VCaP (cell line): ENCODE data around the gene SNHG17.
"Not testable (repeated sequence)": the region's sequence is repeated elsewhere in the genome, so short reads cannot be mapped to it uniquely, and the experiment has no call there.

ENCODE experiments used
- H3K27ac ChIP-seq: fragments of 450-650 bp; 2 replicates; pipeline ENCODE4 v1.5.1; 2017
- CTCF ChIP-seq: fragments of 450-650 bp; conservative IDR thresholded peaks from 2 replicates; pipeline ENCODE4 v1.5.1; 2017; ENCODE audit warnings: mild to moderate bottlenecking, moderate library complexity

The SNHG17 gene

GRCh38 chr20:38445381-38445796, 10.3 kb upstream of the SNHG17 start:
- no peak overlapping the region for H3K27ac ChIP-seq
- TF ChIP-seq CTCF, result no peak

- TF ChIP-seq CTCF, result no peak
- no peak overlapping the region for H3K27ac ChIP-seq
Measured at GRCh38 chr20:38441916-38442315, 6.8 kb upstream of the SNHG17 start.

GRCh38 chr20:38441110-38441509, 6.0 kb upstream of the SNHG17 start:
- not testable (repeated sequence) for H3K27ac ChIP-seq

- TF ChIP-seq CTCF, result no peak
- no peak overlapping the region for H3K27ac ChIP-seq
Measured at GRCh38 chr20:38437796-38438195, 2.7 kb upstream of the SNHG17 start.

GRCh38 chr20:38435555-38435939, 419 bp upstream of the SNHG17 start:
- H3K27ac ChIP-seq, result peak overlapping the region; percentile 91; the same call in 1 of the 2 replicates
- TF ChIP-seq CTCF, result no peak; the same call in none of the 2 replicates

- no peak for TF ChIP-seq CTCF
- peak overlapping the region; percentile 91 for H3K27ac ChIP-seq
Measured at GRCh38 chr20:38434301-38434741, 807 bp downstream of the SNHG17 start.

- no peak for TF ChIP-seq CTCF
- peak overlapping the region; percentile 91; the same call in 1 of the 2 replicates for H3K27ac ChIP-seq
Measured at GRCh38 chr20:38433304-38433972, 1.7 kb downstream of the SNHG17 start.

GRCh38 chr20:38432870-38433269, 2.3 kb downstream of the SNHG17 start:
- peak overlapping the region; percentile 91; the same call in 1 of the 2 replicates for H3K27ac ChIP-seq

- no peak for TF ChIP-seq CTCF
- peak overlapping the region; percentile 91; the same call in 1 of the 2 replicates for H3K27ac ChIP-seq
Measured at GRCh38 chr20:38432292-38432691, 2.8 kb downstream of the SNHG17 start.
